Measurements from ENCODE around the gene PACSIN2. TPM values are rescaled to one million over a fixed set of nuclear protein-coding genes. Genes with fewer than 3 reads are reported as not detected.
"Not testable (repeated sequence)": the region's sequence is repeated elsewhere in the genome, so short reads cannot be mapped to it uniquely, and the experiment has no call there.

Gene PACSIN2
- total and polyA plus RNA-seq, 7 donors, result 44.2 to 126 (median 52.3) TPM

DNA sequence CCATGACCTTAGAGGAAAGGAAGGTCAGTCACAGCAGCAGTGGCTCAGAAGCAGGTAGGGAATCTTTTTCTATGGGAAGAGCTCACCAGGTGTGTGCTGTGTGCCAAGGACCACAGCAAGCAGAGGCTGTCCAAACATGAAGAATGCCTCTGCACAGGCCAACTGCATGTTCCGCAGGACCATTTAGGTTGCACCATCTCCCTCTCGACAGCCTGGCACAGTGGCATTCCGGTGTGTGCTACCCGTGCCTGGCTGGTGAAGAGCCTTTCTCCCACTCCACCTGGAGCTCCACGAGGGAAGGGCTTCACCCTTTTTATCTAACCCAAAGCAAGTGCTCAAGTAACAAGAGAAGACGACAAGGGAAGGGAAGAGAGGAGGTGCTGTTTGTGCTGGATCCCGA is 76.5 kb downstream of the PACSIN2 start:
- 89 to 93% methylated on average over 7 of the region's 7 CpGs for WGBS, 2 donors
- intact Hi-C loops (cut with DNase I), result no loop called here
- H3K4me3 ChIP-seq, result no peak overlapping the region
- TF ChIP-seq POLR2AphosphoS5 (IDR thresholded peaks at IDR 0.05), result no peak
- no peak for TF ChIP-seq EP300 (IDR thresholded peaks at IDR 0.05)
- TF ChIP-seq, protein P1, sequence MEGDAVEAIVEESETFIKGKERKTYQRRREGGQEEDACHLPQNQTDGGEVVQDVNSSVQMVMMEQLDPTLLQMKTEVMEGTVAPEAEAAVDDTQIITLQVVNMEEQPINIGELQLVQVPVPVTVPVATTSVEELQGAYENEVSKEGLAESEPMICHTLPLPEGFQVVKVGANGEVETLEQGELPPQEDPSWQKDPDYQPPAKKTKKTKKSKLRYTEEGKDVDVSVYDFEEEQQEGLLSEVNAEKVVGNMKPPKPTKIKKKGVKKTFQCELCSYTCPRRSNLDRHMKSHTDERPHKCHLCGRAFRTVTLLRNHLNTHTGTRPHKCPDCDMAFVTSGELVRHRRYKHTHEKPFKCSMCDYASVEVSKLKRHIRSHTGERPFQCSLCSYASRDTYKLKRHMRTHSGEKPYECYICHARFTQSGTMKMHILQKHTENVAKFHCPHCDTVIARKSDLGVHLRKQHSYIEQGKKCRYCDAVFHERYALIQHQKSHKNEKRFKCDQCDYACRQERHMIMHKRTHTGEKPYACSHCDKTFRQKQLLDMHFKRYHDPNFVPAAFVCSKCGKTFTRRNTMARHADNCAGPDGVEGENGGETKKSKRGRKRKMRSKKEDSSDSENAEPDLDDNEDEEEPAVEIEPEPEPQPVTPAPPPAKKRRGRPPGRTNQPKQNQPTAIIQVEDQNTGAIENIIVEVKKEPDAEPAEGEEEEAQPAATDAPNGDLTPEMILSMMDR (IDR thresholded peaks at IDR 0.05), result no peak
- TF ChIP-seq POLR2A (IDR thresholded peaks at IDR 0.05), result no peak
- H3K9me3 ChIP-seq, result no peaks in the 10 kb centered on the region
- H3K4me1 ChIP-seq, result peaks cover 0 to 79% (median 74%) of the 10 kb centered on the region in 4 donors
- peak overlapping the region; percentile 76 to 94 (median 90) for H3K27ac ChIP-seq
- H3K36me3 ChIP-seq, result no peaks in the 10 kb centered on the region
- no peaks in the 10 kb centered on the region for H3K27me3 ChIP-seq
- no peak for DNase-seq

DNA sequence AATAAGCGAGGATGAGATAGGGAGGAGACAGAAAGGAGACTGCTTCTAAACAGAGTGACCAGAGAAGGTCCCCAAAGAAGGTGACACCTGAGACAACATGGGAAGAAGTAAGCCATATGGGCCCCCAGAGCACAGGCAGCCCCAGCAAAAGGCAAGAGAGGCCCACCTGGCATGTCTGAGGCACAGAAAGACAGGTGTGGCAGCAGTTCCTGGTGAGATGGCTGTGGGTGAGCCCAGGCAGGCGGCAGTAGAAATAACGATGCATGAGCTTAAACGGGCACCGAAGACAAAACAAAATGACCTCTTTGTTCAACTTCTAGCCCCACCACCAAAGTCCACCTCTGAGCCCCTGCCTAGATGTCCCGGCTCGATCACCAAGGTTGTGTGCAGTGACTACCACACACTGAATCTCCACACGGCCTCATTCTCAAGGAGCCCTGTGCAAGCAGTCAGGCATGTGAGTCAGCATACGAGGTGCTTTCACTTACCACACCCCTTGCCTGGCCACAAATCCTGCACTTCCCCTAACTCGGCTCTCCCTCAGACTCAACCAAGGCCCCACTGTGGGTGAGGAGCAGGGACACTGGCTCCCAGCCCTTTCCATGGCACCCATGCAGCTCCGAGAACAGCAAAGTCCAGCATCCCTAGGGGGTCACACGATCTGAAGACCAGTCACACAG is 77.6 kb downstream of the PACSIN2 start:
- DNase-seq, result peak; percentile 81
- H3K4me3 ChIP-seq, result no peak overlapping the region
- H3K4me1 ChIP-seq, result peaks cover 0 to 85% (median 83%) of the 10 kb centered on the region in 4 donors
- no peaks in the 10 kb centered on the region for H3K36me3 ChIP-seq
- 27 to 40% methylated on average over 12 of the region's 12 CpGs for WGBS, 2 donors
- H3K27me3 ChIP-seq, result no peaks in the 10 kb centered on the region
- no peaks in the 10 kb centered on the region for H3K9me3 ChIP-seq
- intact Hi-C loops (cut with DNase I), result no loop called here
- peak in 1 of 4 donors; percentile 28 for TF ChIP-seq POLR2AphosphoS5 (IDR thresholded peaks at IDR 0.05)
- TF ChIP-seq, protein P1 (IDR thresholded peaks at IDR 0.05), result no peak
- peak overlapping the region; percentile 76 to 94 (median 90) for H3K27ac ChIP-seq

DNA sequence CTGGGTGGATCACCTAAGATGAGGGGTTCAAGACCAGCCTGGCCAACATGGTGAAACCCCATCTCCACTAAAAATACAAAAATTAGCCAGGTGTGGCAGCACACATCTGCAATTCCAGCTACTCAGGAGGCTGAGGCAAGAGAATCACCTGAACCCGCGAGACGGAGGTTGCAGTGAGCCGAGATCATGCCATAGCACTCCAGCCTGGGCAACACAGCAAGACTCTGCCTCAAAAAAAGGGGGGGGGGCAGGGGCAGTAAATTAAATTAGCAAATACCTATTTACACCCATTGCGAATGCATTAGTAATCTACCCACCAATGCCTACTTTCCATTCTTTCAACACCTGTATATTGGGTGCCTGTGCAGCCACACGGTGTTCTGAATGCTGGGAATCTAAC is 78.3 kb downstream of the PACSIN2 start:
- H3K27me3 ChIP-seq; H3K36me3 ChIP-seq; H3K9me3 ChIP-seq; intact Hi-C loops (cut with DNase I); H3K4me3 ChIP-seq; DNase-seq: not testable (repeated sequence)
- Histone ChIP-seq H3K4me1 (peaks cover 0 to 92% (median 90%) of the 10 kb centered on the region in 4 donors), H3K27ac (peak overlapping the region; percentile 76 to 94 (median 90))
- 93 to 95% methylated on average over 6 of the region's 6 CpGs for WGBS, 2 donors

DNA sequence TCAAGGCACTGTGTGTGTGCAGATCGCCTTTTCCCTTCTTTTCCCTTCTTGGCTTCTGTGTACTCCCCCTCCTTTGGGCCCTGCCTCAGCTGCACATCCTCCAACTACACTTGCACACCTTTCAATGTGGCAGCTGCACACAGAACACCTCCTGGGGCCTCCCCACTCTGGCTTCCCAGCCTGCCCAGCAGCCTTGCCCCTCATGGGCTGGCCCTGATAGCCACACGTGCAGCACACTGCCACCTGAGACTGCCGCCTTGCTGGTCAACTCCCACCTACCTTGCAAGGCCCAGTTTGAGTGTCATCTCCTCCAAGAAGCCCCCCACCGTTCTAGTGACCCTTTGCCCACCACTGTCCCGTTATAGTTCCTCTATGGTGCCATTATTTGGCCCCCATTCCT is 80.6 kb downstream of the PACSIN2 start:
- DNase-seq, result no peak
- no peak overlapping the region for H3K4me3 ChIP-seq
- WGBS, 2 donors, result 84 to 88% methylated on average over 5 of the region's 5 CpGs
- no peaks in the 10 kb centered on the region for H3K9me3 ChIP-seq
- no peaks in the 10 kb centered on the region for H3K36me3 ChIP-seq
- no peaks in the 10 kb centered on the region for H3K27me3 ChIP-seq
- peaks cover 0 to 100% (median 99%) of the 10 kb centered on the region in 4 donors for H3K4me1 ChIP-seq
- TF ChIP-seq, protein P1 (IDR thresholded peaks at IDR 0.05), result no peak
- no peak for TF ChIP-seq EP300 (IDR thresholded peaks at IDR 0.05)
- no peak for TF ChIP-seq POLR2A (IDR thresholded peaks at IDR 0.05)
- no peak for TF ChIP-seq POLR2AphosphoS5 (IDR thresholded peaks at IDR 0.05)
- peak overlapping the region; percentile 82 to 94 (median 90) for H3K27ac ChIP-seq
- intact Hi-C loops (cut with DNase I), result loop anchor here (5.0 kb wide), 1 partner anchor 58 kb away; no protein-coding TSS in a partner anchor

DNA sequence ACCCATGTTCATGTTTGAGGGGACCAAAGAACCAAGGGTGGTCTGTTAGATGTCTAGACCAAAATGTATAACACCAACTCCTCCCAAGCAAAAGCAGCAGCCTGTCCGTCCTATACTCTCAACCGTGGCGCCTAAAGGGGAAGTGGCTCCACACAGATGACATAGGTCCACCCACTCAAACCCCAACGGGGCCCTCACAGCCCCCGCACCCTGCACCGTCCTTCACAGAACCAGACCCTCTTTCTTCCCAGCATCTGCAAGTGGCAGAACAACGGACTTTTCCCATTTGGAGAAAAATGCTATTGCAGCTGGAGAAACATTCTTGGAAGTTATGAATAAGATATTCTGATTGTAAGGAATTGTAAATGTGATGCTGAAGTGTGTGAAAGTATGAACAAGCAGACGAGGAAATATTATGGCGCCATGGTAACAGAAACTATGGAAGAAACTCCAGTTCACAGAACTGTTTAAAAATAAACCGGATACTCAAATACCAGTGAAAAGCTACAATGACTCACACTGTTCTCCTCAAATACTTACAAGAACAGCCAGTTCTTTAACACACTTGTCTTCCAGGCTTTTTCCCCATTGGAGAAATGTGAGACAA is 81.4 kb downstream of the PACSIN2 start:
- H3K4me3 ChIP-seq, result peak overlapping the region in 2 of 4 donors; percentile 10 to 16
- no peaks in the 10 kb centered on the region for H3K27me3 ChIP-seq
- 28 to 58% methylated on average over 10 of the region's 10 CpGs for WGBS, 2 donors
- H3K27ac ChIP-seq, result peak overlapping the region; percentile 82 to 94 (median 90)
- H3K9me3 ChIP-seq, result no peaks in the 10 kb centered on the region
- DNase-seq, result no peak
- peaks cover 0 to 100% (median 99%) of the 10 kb centered on the region in 4 donors for H3K4me1 ChIP-seq
- H3K36me3 ChIP-seq, result no peaks in the 10 kb centered on the region
- intact Hi-C loops (cut with DNase I), result loop anchor here (5.0 kb wide), 1 partner anchor 59 kb away; no protein-coding TSS in a partner anchor
- TF ChIP-seq, protein P1 (IDR thresholded peaks at IDR 0.05), result no peak
- TF ChIP-seq POLR2A (IDR thresholded peaks at IDR 0.05), result no peak
- peak; percentile 21 to 83 (median 52) for TF ChIP-seq POLR2AphosphoS5 (IDR thresholded peaks at IDR 0.05)
- peak in 3 of 4 donors; percentile 4 to 73 (median 20) for TF ChIP-seq EP300 (IDR thresholded peaks at IDR 0.05)

Data from sigmoid colon (tissue), 7 donors.